ENCODE data around the gene DYNC1LI2. TPM values are rescaled to one million over a fixed set of nuclear protein-coding genes. Genes with fewer than 3 reads are reported as not detected.

The DYNC1LI2 gene
- total RNA-seq, 4 donors from 2014 or later = 57.4 to 80.3 (median 62.6) TPM

DNA sequence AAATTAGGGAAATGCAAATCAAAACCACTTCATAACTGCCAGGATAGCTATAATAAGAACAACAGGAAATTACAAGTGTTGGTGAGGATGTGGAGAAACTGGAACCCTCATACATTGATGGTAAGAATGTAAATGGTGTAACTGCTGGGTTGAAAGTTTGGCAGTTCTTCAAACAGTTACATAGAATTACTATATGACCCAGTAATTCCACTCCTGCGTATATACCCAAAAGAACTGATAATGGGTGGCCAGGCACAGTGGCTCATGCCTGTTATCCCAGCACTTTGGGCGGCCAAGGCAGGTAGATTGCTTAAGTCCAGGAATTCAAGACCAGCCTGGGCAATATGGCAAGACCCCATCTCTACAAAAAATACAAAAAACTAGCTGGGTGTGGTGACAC lies 50.4 kb downstream of the DYNC1LI2 start:
- peaks cover under 1 to 5% of the 10 kb centered on the region in 2 donors for H3K4me1 ChIP-seq
- H3K27ac ChIP-seq = no peak overlapping the region
- ATAC-seq (no peak), DNase-seq (no peak)
- no peaks in the 10 kb centered on the region for H3K36me3 ChIP-seq
- TF ChIP-seq POLR2A (IDR thresholded peaks at IDR 0.05) = no peak
- TF ChIP-seq, protein P1, sequence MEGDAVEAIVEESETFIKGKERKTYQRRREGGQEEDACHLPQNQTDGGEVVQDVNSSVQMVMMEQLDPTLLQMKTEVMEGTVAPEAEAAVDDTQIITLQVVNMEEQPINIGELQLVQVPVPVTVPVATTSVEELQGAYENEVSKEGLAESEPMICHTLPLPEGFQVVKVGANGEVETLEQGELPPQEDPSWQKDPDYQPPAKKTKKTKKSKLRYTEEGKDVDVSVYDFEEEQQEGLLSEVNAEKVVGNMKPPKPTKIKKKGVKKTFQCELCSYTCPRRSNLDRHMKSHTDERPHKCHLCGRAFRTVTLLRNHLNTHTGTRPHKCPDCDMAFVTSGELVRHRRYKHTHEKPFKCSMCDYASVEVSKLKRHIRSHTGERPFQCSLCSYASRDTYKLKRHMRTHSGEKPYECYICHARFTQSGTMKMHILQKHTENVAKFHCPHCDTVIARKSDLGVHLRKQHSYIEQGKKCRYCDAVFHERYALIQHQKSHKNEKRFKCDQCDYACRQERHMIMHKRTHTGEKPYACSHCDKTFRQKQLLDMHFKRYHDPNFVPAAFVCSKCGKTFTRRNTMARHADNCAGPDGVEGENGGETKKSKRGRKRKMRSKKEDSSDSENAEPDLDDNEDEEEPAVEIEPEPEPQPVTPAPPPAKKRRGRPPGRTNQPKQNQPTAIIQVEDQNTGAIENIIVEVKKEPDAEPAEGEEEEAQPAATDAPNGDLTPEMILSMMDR (IDR thresholded peaks at IDR 0.05 in 4 of 5, conservative IDR thresholded peaks at IDR 0.05 in 1 of 5) = no peak
- H3K27me3 ChIP-seq = no peaks in the 10 kb centered on the region
- intact Hi-C loops (cut with DNase I; ENCODE audit: low total_unique reads) = no loop called here
- H3K4me3 ChIP-seq = no peak overlapping the region
- in situ Hi-C loops (cut with MboI; ENCODE audit: low sequenced_read_pairs in 4 of 4) = no loop called here
- H3K9me3 ChIP-seq = no peaks in the 10 kb centered on the region

GRCh38 chr16:66699898-66700297 lies 51.5 kb downstream of the DYNC1LI2 start:
- no peaks in the 10 kb centered on the region for H3K9me3 ChIP-seq
- H3K4me1 ChIP-seq = peaks cover 8 to 11% of the 10 kb centered on the region in 2 donors
- H3K36me3 ChIP-seq = no peaks in the 10 kb centered on the region
- TF ChIP-seq, protein P1 (IDR thresholded peaks at IDR 0.05 in 4 of 5, conservative IDR thresholded peaks at IDR 0.05 in 1 of 5) = no peak
- no peak for TF ChIP-seq POLR2A (IDR thresholded peaks at IDR 0.05)
- DNase-seq (no peak), ATAC-seq (no peak)
- no peaks in the 10 kb centered on the region for H3K27me3 ChIP-seq
- intact Hi-C loops (cut with DNase I; ENCODE audit: low total_unique reads) (loop anchor here (5.0 kb wide), 1 partner anchor 93 kb away; no protein-coding TSS in a partner anchor), in situ Hi-C loops (cut with MboI; ENCODE audit: low sequenced_read_pairs in 4 of 4) (no loop called here)
- H3K4me3 ChIP-seq = no peak overlapping the region
- no peak overlapping the region for H3K27ac ChIP-seq

DNA sequence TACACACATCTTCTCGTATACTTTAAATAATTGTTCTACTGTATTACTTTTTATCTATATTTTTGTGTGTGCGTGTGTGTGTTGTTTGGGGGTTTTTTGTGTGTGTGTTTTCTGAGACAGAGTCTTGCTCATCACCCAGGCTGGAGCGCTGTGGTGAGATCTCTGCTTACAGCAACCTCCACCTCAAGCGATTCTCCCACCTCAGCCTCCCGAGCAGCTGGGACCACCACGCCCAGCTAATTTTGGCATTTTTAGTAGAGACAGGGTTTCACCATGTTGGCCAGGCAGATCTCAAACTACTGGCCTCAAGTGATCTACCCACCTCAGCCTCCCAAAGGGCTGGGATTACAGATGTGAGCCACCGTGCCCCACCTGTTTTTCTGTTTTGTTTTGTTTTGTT lies 53.4 kb downstream of the DYNC1LI2 start:
- no peak for ATAC-seq
- Histone ChIP-seq H3K4me1 (peaks cover 8 to 14% of the 10 kb centered on the region in 2 donors), H3K27me3 (no peaks in the 10 kb centered on the region), H3K4me3 (no peak overlapping the region), H3K27ac (no peak overlapping the region), H3K36me3 (no peaks in the 10 kb centered on the region), H3K9me3 (no peaks in the 10 kb centered on the region)
- no peak for TF ChIP-seq POLR2A (IDR thresholded peaks at IDR 0.05)
- TF ChIP-seq, protein P1 (IDR thresholded peaks at IDR 0.05 in 4 of 5, conservative IDR thresholded peaks at IDR 0.05 in 1 of 5) = no peak
- DNase-seq = no peak
- in situ Hi-C loops (cut with MboI; ENCODE audit: low sequenced_read_pairs in 4 of 4) = no loop called here
- intact Hi-C loops (cut with DNase I; ENCODE audit: low total_unique reads) = loop anchor here (5.0 kb wide), 1 partner anchor 91 kb away; no protein-coding TSS in a partner anchor

DNA sequence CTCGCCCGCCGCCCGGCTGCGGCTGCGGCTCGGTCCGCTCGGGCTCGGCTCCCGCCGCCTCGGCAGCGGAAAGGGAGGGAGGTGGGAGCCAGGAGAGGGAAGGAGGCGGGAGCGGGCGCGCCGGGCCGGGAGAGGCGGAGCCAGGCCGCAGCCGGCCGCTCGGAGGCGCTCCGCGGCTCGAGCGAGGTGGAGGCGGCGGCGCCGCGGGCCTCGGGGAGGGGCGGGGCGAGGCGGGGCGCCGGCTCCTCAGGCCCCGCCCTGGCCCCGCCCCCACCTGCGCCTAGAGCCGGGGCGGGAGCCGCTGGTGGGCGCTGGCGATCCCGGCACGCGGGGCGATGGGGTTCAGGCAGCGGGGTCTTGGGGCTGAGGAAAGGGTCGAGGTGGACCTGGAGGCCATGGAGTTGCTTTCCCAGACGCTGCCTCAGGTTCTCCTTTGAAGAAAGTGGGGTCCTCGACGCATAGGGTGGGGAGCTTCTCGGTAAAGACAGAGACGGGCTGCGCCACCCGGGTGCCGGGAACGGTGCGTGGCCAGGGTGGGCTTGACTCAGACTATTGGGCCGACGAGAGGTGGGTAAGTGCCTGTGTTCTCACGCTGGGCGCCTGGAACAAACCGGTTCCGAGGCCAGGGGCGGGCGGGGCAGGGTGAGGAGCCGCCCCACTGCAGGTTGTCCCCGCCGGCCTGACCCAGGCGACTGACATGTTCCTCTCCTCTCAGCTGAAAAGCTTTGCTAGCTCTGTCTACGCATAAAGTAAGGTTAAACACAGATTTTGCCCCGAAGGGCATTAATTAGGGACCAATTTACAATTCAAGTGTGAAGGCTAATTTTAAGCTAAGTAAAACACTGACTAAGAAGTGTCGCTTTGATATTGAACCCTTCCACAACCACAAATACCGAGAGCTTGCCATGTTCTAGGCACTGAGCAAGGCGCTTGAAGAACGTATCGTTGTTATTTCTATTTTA lies 54.5 kb downstream of the DYNC1LI2 start, which contains the start of gene CMTM4:
TSS of gene CMTM4 (minus strand) at position 75 of the 962 bp plus-strand sequence. CDS start 218 bp downstream, outside the sequence.
- Histone ChIP-seq H3K27ac (peak within 1 kb of the TSS; percentile 65 to 81 (median 77)), H3K4me1 (peaks cover 8 to 14% of the 10 kb centered on the region in 2 donors), H3K36me3 (no peaks in the 10 kb centered on the region), H3K9me3 (no peaks in the 10 kb centered on the region), H3K27me3 (no peaks in the 10 kb centered on the region), H3K4me3 (peak within 1 kb of the TSS; percentile 68 to 88 (median 81))
- TF ChIP-seq POLR2A (IDR thresholded peaks at IDR 0.05) = peak in 1 of 2 donors; percentile 21
- TF ChIP-seq, protein P1 (IDR thresholded peaks at IDR 0.05 in 4 of 5, conservative IDR thresholded peaks at IDR 0.05 in 1 of 5) = peak in 2 of 5 experiments; percentile 30 to 45
- intact Hi-C loops (cut with DNase I; ENCODE audit: low total_unique reads) = loop anchor here (1.0 to 5.0 kb wide), 3 partner anchors 36 to 90 kb away; partner anchors contain the start of gene DYNC1LI2
- ATAC-seq (peak; percentile 93), DNase-seq (peak; percentile 75 to 85)
- in situ Hi-C loops (cut with MboI; ENCODE audit: low sequenced_read_pairs in 4 of 4) = no loop called here

Data from gastrocnemius medialis (tissue), 4 donors.